Muscle of back (tissue), 10 donors: Measurements from ENCODE around the gene ACTL9. TPM values are rescaled to one million over a fixed set of nuclear protein-coding genes. Genes with fewer than 3 reads are reported as not detected.

ENCODE experiments used
- polyA plus RNA-seq, 10 donors: library from polyadenylated mRNA; unstranded; fragments of 120-200 nt; gene quantifications; one replicate each; pipeline ENCODE4 v1.2.1, GENCODE V29; 2013; ENCODE audit not compliant: insufficient read length in 10 of 10

Gene ACTL9
- polyA plus RNA-seq, 10 donors = not detected

Other genes starting within 250 kb of the ACTL9 start
- 1 to 10 TPM in 7 of 10 donors, under 1 TPM in 3; 0.62 to 2.4 (median 1.9) TPM for gene PRAM1, start 196.2 kb downstream of the ACTL9 start, polyA plus RNA-seq
- gene ZNF414, start 184.6 kb downstream of the ACTL9 start, polyA plus RNA-seq = 10 to 100 TPM; 10.9 to 18.1 (median 12.9) TPM
- gene MYO1F, start 121.4 kb downstream of the ACTL9 start, polyA plus RNA-seq = 10 to 100 TPM in 1 of 10 donors, 1 to 10 TPM in 9; 3.4 to 13.7 (median 5.8) TPM
- gene ADAMTS10, start 88.1 kb downstream of the ACTL9 start, polyA plus RNA-seq = 10 to 100 TPM; 20.0 to 52.9 (median 31.1) TPM
- gene NFILZ, start 68.2 kb downstream of the ACTL9 start, polyA plus RNA-seq = not detected
- gene OR2Z1, start 22.8 kb upstream of the ACTL9 start, polyA plus RNA-seq = not detected
- 10 to 100 TPM; 16.1 to 25.8 (median 21.4) TPM for gene ZNF558, start 133.5 kb upstream of the ACTL9 start, polyA plus RNA-seq
- gene MBD3L1, start 133.6 kb upstream of the ACTL9 start, polyA plus RNA-seq = not detected